A673 (cell line): ENCODE measurements around the gene SENP2. TPM values are rescaled to one million over a fixed set of nuclear protein-coding genes. Genes with fewer than 3 reads are reported as not detected.

Experiments used
- BruUV-seq: library from RNA; stranded (reverse); fragments of 400-500 nt; replicated peaks from 2 replicates; lab custom pipeline; 2021; lab: Mats Ljungman, UMichigan
- CTCF ChIA-PET: fragments of 300-600 bp; sonication (Branson Sonifier 250); formaldehyde crosslinking; loops from one replicate; lab custom pipeline; 2022; ENCODE audit warnings: antibody characterized with exemption; lab: Charles Lee
- POLR2A ChIA-PET: fragments of 300-600 bp; sonication (Branson Sonifier 250); formaldehyde crosslinking; loops from one replicate; lab custom pipeline; 2022; ENCODE audit warnings: antibody characterized with exemption; ENCODE audit not compliant: low non-redundant PET; lab: Charles Lee
- DNase-seq: peaks from one replicate; pipeline ENCODE4 v3.0.0-alpha.2; 2015; ENCODE audit warnings: low spot score
- H3K27ac ChIP-seq: fragments of 200-600 bp; sonication (generic); 2 replicates; pipeline ENCODE4 v1.5.1; 2016; ENCODE audit warnings: mixed run types, low read depth, mild to moderate bottlenecking, mixed read lengths, antibody characterized with exemption, low read length; ENCODE audit not compliant: poor library complexity, severe bottlenecking
- H3K27me3 ChIP-seq: fragments of 200-600 bp; sonication (generic); replicated peaks from 2 replicates; pipeline ENCODE4 v1.6.1; 2017; ENCODE audit warnings: mixed run types, low read depth, mild to moderate bottlenecking, mixed read lengths, antibody characterized with exemption, low read length; ENCODE audit not compliant: insufficient read depth, poor library complexity
- H3K36me3 ChIP-seq: fragments of 200-600 bp; sonication (generic); 2 replicates; pipeline ENCODE4 v1.6.1; 2016; ENCODE audit warnings: mixed run types, mild to moderate bottlenecking, mixed read lengths, antibody characterized with exemption, low read length; ENCODE audit not compliant: insufficient read depth, poor library complexity, severe bottlenecking
- H3K4me1 ChIP-seq: fragments of 200-600 bp; sonication (generic); 2 replicates; pipeline ENCODE4 v1.6.1; 2017; ENCODE audit warnings: mixed run types, mild to moderate bottlenecking, mixed read lengths, antibody characterized with exemption, low read length; ENCODE audit not compliant: insufficient read depth, poor library complexity, severe bottlenecking
- H3K4me3 ChIP-seq: fragments of 200-600 bp; sonication (generic); 2 replicates; pipeline ENCODE4 v1.5.1; 2016; ENCODE audit warnings: low read depth, mixed run types, mild to moderate bottlenecking, mixed read lengths, low read length; ENCODE audit not compliant: poor library complexity, severe bottlenecking
- H3K9me3 ChIP-seq: fragments of 200-600 bp; sonication (generic); 2 replicates; pipeline ENCODE4 v1.6.1; 2016; ENCODE audit warnings: mixed run types, low read depth, mild to moderate bottlenecking, mixed read lengths, antibody characterized with exemption, low read length; ENCODE audit not compliant: poor library complexity, severe bottlenecking
- EZH2 ChIP-seq: fragments of 200-600 bp; sonication (generic); IDR thresholded peaks from 2 replicates; pipeline ENCODE4 v1.6.1; 2017; ENCODE audit warnings: borderline replicate concordance, low read depth, mild to moderate bottlenecking, mixed read lengths, antibody characterized with exemption, low read length; ENCODE audit not compliant: poor library complexity, severe bottlenecking
- intact Hi-C: fragments of 100-400 bp; cut with micrococcal nuclease; formaldehyde crosslinking; loops from one replicate; pipeline ENCODE4 v1.10.0; 2022; ENCODE audit not compliant: unreplicated experiment
- total RNA-seq: library from RNA; stranded (reverse); gene quantifications from 2 replicates; pipeline ENCODE4 v1.2.3, GENCODE V29; 2021
- TF ChIP-seq, protein P1 (sequence below): fragments of 300-800, 200-600 bp; sonication (generic); conservative IDR thresholded peaks from 2 replicates; pipeline ENCODE4 v1.5.1; 2017; ENCODE audit warnings: low read depth, mild to moderate bottlenecking, antibody characterized with exemption, low read length, moderate library complexity, mixed read lengths

Gene SENP2
- total RNA-seq, 1 experiment from 2014 or later: 43.4 TPM

DNA sequence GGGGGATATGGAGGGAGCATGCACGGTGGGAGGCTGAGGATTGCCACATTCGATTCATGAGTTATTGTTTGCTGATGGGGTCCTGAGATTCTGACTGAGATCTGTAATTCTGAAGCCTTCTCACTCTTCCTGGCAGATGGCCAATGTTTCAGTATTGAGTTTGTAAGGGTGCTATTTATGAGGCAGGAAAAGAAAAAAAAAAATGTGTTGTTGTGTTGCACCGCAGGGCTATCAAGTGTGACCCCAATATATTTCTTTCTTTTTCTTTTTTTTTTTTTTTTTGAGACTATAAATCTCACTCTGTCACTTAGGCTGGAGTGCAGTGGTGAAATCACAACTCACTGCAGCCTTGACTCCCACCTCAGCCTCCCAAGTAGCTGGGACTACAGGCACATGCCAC, 3.2 kb upstream of the SENP2 start:
- BruUV-seq: no TSS peak
- no peaks in the 10 kb centered on the region for H3K9me3 ChIP-seq
- TF ChIP-seq, protein P1, sequence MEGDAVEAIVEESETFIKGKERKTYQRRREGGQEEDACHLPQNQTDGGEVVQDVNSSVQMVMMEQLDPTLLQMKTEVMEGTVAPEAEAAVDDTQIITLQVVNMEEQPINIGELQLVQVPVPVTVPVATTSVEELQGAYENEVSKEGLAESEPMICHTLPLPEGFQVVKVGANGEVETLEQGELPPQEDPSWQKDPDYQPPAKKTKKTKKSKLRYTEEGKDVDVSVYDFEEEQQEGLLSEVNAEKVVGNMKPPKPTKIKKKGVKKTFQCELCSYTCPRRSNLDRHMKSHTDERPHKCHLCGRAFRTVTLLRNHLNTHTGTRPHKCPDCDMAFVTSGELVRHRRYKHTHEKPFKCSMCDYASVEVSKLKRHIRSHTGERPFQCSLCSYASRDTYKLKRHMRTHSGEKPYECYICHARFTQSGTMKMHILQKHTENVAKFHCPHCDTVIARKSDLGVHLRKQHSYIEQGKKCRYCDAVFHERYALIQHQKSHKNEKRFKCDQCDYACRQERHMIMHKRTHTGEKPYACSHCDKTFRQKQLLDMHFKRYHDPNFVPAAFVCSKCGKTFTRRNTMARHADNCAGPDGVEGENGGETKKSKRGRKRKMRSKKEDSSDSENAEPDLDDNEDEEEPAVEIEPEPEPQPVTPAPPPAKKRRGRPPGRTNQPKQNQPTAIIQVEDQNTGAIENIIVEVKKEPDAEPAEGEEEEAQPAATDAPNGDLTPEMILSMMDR: no peak
- TF ChIP-seq EZH2: no peak
- H3K4me3 ChIP-seq: no peak overlapping the region
- no peaks in the 10 kb centered on the region for H3K27me3 ChIP-seq
- ChIA-PET POLR2A (no interaction called here), CTCF (no interaction called here)
- peaks cover 13% of the 10 kb centered on the region for H3K4me1 ChIP-seq
- H3K36me3 ChIP-seq: no peaks in the 10 kb centered on the region
- H3K27ac ChIP-seq: no peak overlapping the region
- DNase-seq: peak; percentile 30
- intact Hi-C loops: no loop called here

DNA sequence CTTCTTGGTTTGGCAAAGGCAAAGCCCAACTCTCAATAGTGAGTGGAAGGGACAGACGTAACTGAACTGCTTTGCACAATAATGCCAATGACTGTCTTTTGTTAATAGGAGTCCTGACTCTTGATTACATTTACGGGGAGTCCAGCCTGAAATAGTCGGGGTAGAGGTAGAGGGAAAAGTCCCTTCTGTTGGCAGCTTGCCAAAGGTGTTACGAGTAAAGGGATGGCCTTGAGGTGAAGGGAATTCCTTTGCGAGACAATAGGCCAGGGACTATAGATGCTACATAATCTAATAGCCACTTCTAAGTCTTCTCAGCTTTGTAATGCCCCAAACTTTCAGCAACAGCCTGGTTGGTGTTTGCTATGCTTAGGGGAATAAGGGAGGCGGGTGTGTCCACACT, 2.2 kb upstream of the SENP2 start:
- H3K36me3 ChIP-seq: no peaks in the 10 kb centered on the region
- ChIA-PET CTCF (interaction anchor here (1.1 kb wide), 1 partner anchor 76 kb away, joined by 3 read pairs; no protein-coding TSS in a partner anchor), POLR2A (no interaction called here)
- H3K27ac ChIP-seq: no peak overlapping the region
- no peak overlapping the region for H3K4me3 ChIP-seq
- no peaks in the 10 kb centered on the region for H3K9me3 ChIP-seq
- no peak for DNase-seq
- BruUV-seq: no TSS peak
- TF ChIP-seq EZH2: no peak
- TF ChIP-seq, protein P1: no peak
- no peaks in the 10 kb centered on the region for H3K27me3 ChIP-seq
- intact Hi-C loops: no loop called here
- H3K4me1 ChIP-seq: peaks cover 13% of the 10 kb centered on the region

DNA sequence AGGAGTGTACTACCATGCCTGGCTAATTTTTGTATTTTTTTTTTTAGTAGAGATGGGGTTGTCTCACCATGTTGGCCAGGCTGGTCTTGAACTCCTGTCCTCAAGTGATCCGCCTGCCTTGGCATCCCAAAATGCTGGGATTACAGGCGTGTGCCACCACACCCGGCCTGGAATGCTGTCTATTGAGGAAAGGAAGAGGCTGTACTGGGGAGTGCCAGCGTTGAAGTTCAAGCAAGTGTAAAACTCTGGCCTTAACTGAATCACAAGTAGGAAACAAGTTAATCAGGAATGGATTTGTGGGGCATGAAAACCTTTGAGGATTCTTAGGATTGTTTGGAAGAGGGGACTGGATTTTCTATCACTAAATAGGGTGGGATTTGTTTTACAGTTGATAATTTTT, 1.4 kb upstream of the SENP2 start:
- intact Hi-C loops: no loop called here
- POLR2A ChIA-PET: no interaction called here
- peaks cover 13% of the 10 kb centered on the region for H3K4me1 ChIP-seq

More for the DNA sequence above, 1.4 kb upstream of the SENP2 start:
- TF ChIP-seq EZH2: no peak
- TF ChIP-seq, protein P1: no peak
- H3K4me3 ChIP-seq: no peak overlapping the region
- H3K27me3 ChIP-seq: no peaks in the 10 kb centered on the region
- DNase-seq: no peak
- BruUV-seq: no TSS peak
- no peaks in the 10 kb centered on the region for H3K9me3 ChIP-seq
- CTCF ChIA-PET: interaction anchor here (1.1 kb wide), 1 partner anchor 76 kb away, joined by 3 read pairs; no protein-coding TSS in a partner anchor
- no peaks in the 10 kb centered on the region for H3K36me3 ChIP-seq
- H3K27ac ChIP-seq: no peak overlapping the region
